SK-N-SH (cell line): ENCODE data around the gene PALLD.

Source experiments
- CHD2 ChIP-seq: fragments of 150-350 bp; IDR thresholded peaks from 2 replicates; pipeline ENCODE4 v1.6.1; 2018; ENCODE audit warnings: low read length; ENCODE audit not compliant: partially characterized antibody
- CTCF ChIP-seq: fragments of 200-600 bp; sonication (generic); IDR thresholded peaks from 2 replicates; pipeline ENCODE4 v1.6.1; 2017; ENCODE audit warnings: antibody characterized with exemption, mild to moderate bottlenecking, moderate library complexity
- EP300 ChIP-seq, 2 experiments: IDR thresholded peaks; 2 replicates each; pipeline versions ENCODE4 v1.4.0 to v1.6.1; 2012; ENCODE audit warnings: borderline replicate concordance in 1 of 2, low read depth in 1 of 2, low read length in 1 of 2
- FOXJ3 ChIP-seq: sonication (generic); formaldehyde crosslinking; IDR thresholded peaks from 2 replicates; pipeline ENCODE4 v1.5.1; 2020; ENCODE audit warnings: mild to moderate bottlenecking, missing genetic modification reagents
- GATA2 ChIP-seq: sonication (generic); formaldehyde crosslinking; IDR thresholded peaks from 2 replicates; pipeline ENCODE4 v1.5.0; 2020; ENCODE audit warnings: mild to moderate bottlenecking, missing genetic modification reagents
- POLR2AphosphoS5 ChIP-seq: IDR thresholded peaks from 2 replicates; pipeline ENCODE4 v1.6.1; 2012; ENCODE audit warnings: low read depth, low read length
- RAD21 ChIP-seq: IDR thresholded peaks from 2 replicates; pipeline ENCODE4 v1.6.1; 2012; ENCODE audit warnings: mild to moderate bottlenecking, low read length
- SIN3A ChIP-seq: IDR thresholded peaks from 2 replicates; pipeline ENCODE4 v1.6.1; 2012; ENCODE audit warnings: low read depth, mild to moderate bottlenecking, low read length, moderate library complexity, borderline replicate concordance
- USF1 ChIP-seq: IDR thresholded peaks from 2 replicates; pipeline ENCODE4 v1.4.0; 2012; ENCODE audit warnings: low read depth, borderline replicate concordance
- USF2 ChIP-seq: fragments of 150-350 bp; IDR thresholded peaks from 2 replicates; pipeline ENCODE4 v1.6.1; 2017; ENCODE audit warnings: antibody characterized with exemption, low read length, low read depth, borderline replicate concordance

- TF ChIP-seq EP300 (IDR thresholded peaks at IDR 0.05; ENCODE audit: borderline replicate concordance in 1 of 2, low read depth in 1 of 2, low read length in 1 of 2), result no peak
- TF ChIP-seq RAD21, result no peak
- no peak for TF ChIP-seq CTCF
- no peak for TF ChIP-seq CHD2
- TF ChIP-seq POLR2AphosphoS5, result no peak
- TF ChIP-seq SIN3A, result no peak
- no peak for TF ChIP-seq USF2
- TF ChIP-seq GATA2 (CRISPR knock-in tag), result no peak
- TF ChIP-seq FOXJ3 (CRISPR knock-in tag), result no peak
- TF ChIP-seq USF1, result no peak
Measured at GRCh38 chr4:168629566-168629965, 132.7 kb downstream of the PALLD start.
